PC-9 (cell line): ENCODE data around the gene POLR3F.

ENCODE experiments used
- EZH2 ChIP-seq: fragments of 200-600 bp; sonication (generic); IDR thresholded peaks from 2 replicates; pipeline ENCODE4 v1.8.0; 2017; ENCODE audit warnings: antibody characterized with exemption, low read depth
- TF ChIP-seq, protein P1 (sequence below): fragments of 200-600 bp; sonication (generic); conservative IDR thresholded peaks from 2 replicates; pipeline ENCODE4 v1.6.1; 2017; ENCODE audit warnings: mixed run types, antibody characterized with exemption, mild to moderate bottlenecking, moderate library complexity

DNA sequence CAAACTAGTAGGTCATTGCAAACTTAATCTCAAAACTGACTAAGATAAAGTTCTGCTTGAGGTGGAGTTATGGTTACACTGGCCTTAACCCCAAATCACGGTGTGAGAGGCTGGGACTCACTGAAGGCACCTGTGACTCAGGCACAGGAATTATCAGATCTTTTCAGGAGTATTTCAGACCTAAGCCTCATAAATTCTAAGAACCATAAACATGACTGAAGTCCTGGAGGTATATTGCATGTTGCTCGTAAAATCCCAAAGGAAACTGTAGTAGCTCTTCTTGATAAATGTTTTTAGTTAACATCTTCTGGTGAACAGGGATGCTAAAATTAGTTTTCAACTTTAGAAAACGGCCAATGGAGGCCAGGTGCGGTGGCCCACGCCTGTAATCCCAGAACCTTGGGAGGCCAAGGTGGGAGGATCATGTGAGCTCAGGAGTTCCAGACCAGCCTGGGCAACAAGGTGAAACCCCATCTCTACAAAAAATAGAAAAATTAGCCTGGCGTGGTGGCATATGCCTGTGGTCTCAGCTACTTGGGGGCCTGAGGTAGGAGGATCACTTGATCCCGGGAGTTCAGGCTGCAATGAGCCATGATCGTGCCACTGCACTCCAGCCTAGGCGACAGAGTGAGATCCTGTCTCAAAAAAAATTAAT, 36.9 kb upstream of the POLR3F start:
- TF ChIP-seq, protein P1, sequence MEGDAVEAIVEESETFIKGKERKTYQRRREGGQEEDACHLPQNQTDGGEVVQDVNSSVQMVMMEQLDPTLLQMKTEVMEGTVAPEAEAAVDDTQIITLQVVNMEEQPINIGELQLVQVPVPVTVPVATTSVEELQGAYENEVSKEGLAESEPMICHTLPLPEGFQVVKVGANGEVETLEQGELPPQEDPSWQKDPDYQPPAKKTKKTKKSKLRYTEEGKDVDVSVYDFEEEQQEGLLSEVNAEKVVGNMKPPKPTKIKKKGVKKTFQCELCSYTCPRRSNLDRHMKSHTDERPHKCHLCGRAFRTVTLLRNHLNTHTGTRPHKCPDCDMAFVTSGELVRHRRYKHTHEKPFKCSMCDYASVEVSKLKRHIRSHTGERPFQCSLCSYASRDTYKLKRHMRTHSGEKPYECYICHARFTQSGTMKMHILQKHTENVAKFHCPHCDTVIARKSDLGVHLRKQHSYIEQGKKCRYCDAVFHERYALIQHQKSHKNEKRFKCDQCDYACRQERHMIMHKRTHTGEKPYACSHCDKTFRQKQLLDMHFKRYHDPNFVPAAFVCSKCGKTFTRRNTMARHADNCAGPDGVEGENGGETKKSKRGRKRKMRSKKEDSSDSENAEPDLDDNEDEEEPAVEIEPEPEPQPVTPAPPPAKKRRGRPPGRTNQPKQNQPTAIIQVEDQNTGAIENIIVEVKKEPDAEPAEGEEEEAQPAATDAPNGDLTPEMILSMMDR, result no peak
- TF ChIP-seq EZH2, result no peak
